Neural progenitor cell (in vitro differentiated cells): ENCODE results near the gene DENND4A. TPM values are rescaled to one million over a fixed set of nuclear protein-coding genes. Genes with fewer than 3 reads are reported as not detected.
A peak's percentile ranks its signal among the peaks of the same experiment; 100 is the strongest.

Experiments
- DNase-seq: peaks from one replicate; pipeline ENCODE4 v3.0.0-alpha.2; 2016; ENCODE audit warnings: low spot score
- H2AFZ ChIP-seq: fragments of 200-600 bp; sonication (generic); replicated peaks from 2 replicates; pipeline ENCODE4 v1.6.1; 2016; ENCODE audit warnings: antibody characterized with exemption
- H3F3A ChIP-seq: fragments of 200-600 bp; sonication (generic); 2 replicates; pipeline ENCODE4 v1.6.1; 2016; ENCODE audit warnings: antibody characterized with exemption, low read depth
- H3K27ac ChIP-seq: fragments of 200-600 bp; sonication (generic); 2 replicates; pipeline ENCODE4 v1.5.1; 2016; ENCODE audit warnings: mild to moderate bottlenecking
- H3K27me3 ChIP-seq: fragments of 200-600 bp; sonication (generic); 2 replicates; pipeline ENCODE4 v1.6.1; 2016; ENCODE audit warnings: mild to moderate bottlenecking, moderate library complexity
- H3K36me3 ChIP-seq: fragments of 200-600 bp; sonication (generic); 2 replicates; pipeline ENCODE4 v1.5.1; 2016
- H3K4me1 ChIP-seq: fragments of 200-600 bp; sonication (generic); 2 replicates; pipeline ENCODE4 v1.6.1; 2016; ENCODE audit warnings: mixed run types
- H3K4me2 ChIP-seq: fragments of 200-600 bp; sonication (generic); 2 replicates; pipeline ENCODE4 v1.6.1; 2016
- H3K4me3 ChIP-seq: fragments of 200-600 bp; sonication (generic); 2 replicates; pipeline ENCODE4 v1.5.1; 2016
- H3K79me2 ChIP-seq: fragments of 200-600 bp; sonication (generic); 2 replicates; pipeline ENCODE4 v1.6.1; 2016; ENCODE audit warnings: low read depth
- H3K9ac ChIP-seq: fragments of 200-600 bp; sonication (generic); 2 replicates; pipeline ENCODE4 v1.6.1; 2016
- H3K9me3 ChIP-seq: fragments of 200-600 bp; sonication (generic); 2 replicates; pipeline ENCODE4 v1.5.1; 2016; ENCODE audit warnings: low read depth
- H4K20me1 ChIP-seq: fragments of 200-600 bp; sonication (generic); 2 replicates; pipeline ENCODE4 v1.6.1; 2016; ENCODE audit warnings: low read depth
- H3K27ac Mint-ChIP-seq: 3 replicates; pipeline ENCODE4 v1.8.0; 2021; ENCODE audit warnings: mixed read lengths
- H3K27me3 Mint-ChIP-seq: 2 replicates; pipeline ENCODE4 v1.8.0; 2022; ENCODE audit warnings: low read depth, mild to moderate bottlenecking, inconsistent platforms, moderate library complexity, mixed read lengths; ENCODE audit not compliant: insufficient read depth
- H3K36me3 Mint-ChIP-seq: 3 replicates; pipeline ENCODE4 v1.8.0; 2021; ENCODE audit warnings: mixed read lengths
- H3K4me1 Mint-ChIP-seq: 3 replicates; pipeline ENCODE4 v1.8.0; 2021; ENCODE audit warnings: mixed read lengths
- H3K4me3 Mint-ChIP-seq: 3 replicates; pipeline ENCODE4 v1.8.0; 2021; ENCODE audit warnings: mild to moderate bottlenecking, moderate library complexity, mixed read lengths
- H3K9me3 Mint-ChIP-seq: 3 replicates; pipeline ENCODE4 v1.8.0; 2020; ENCODE audit warnings: mixed read lengths
- EZH2 ChIP-seq: fragments of 200-600 bp; sonication (generic); IDR thresholded peaks from 2 replicates; pipeline ENCODE4 v1.6.1; 2017; ENCODE audit warnings: antibody characterized with exemption, mild to moderate bottlenecking, moderate library complexity
- EZH2phosphoT487 ChIP-seq: fragments of 200-600 bp; sonication (generic); IDR thresholded peaks from 2 replicates; pipeline ENCODE4 v1.6.1; 2017; ENCODE audit warnings: antibody characterized with exemption
- total RNA-seq: library from RNA; depleted of rRNA; stranded (reverse); fragments of >200 nt; gene quantifications from 2 replicates; pipeline ENCODE4 v1.2.3, GENCODE V29; 2015; ENCODE audit warnings: low replicate concordance
- TF ChIP-seq, protein P1 (sequence below): fragments of 200-600 bp; sonication (generic); IDR thresholded peaks from 2 replicates; pipeline ENCODE4 v1.5.1; 2017; ENCODE audit warnings: antibody characterized with exemption, mild to moderate bottlenecking

The DENND4A gene
- total RNA-seq, 1 donor from 2014 or later: 4.8 TPM

DNA sequence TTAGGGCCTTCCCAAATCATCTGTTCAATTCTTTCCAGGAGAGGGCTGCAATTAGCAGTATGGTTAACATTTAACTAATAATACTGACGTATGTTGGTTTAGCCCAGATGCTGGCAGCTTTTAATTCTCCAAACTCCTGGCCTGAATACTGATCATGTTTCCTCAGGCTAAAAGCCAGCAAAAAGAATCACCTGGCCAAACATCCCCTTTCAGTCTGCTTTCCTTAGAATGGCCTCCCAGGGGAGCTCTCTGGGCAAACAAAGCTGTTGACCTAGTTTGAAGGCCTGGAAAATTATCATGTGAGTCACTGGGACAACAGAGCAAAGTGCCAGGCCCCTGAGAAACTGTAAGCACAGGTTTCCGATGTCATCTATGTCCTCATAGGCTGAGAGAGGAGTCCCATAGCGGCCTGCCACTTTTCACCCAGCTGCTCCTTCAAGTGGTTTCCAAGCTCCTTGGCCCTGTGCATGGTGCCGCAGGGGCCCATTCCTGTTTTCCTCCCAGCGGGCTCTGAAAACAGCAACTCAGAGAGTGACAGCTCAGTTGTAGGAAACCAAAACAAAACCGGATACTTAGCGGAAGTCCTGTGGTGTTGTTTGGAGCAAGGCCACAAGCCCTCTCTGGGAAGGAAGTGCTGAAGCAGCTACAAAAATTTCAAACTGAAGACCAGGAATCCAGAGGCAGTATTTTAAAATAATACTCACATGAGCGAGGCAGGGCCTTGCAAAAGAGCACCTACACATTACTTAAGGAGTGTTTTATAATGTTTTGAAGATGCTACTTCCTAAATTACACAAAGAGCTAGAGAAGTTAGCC is 40.7 kb upstream of the DENND4A start:
- H3K4me3 ChIP-seq: no peak overlapping the region
- peak overlapping the region; percentile 21 for H3K4me3 Mint-ChIP-seq
- DNase-seq: peak; percentile 45
- H3K27ac Mint-ChIP-seq: peak overlapping the region; percentile 87
- H3K4me2 ChIP-seq: peak overlapping the region; percentile 16
- H3K36me3 ChIP-seq: no peaks in the 10 kb centered on the region
- H3K9ac ChIP-seq: no peak overlapping the region
- peaks cover 10% of the 10 kb centered on the region for H3K4me1 ChIP-seq
- H3K36me3 Mint-ChIP-seq: no peaks in the 10 kb centered on the region
- H4K20me1 ChIP-seq: no peaks in the 10 kb centered on the region
- H2AFZ ChIP-seq: peak overlapping the region; percentile 98
- no peaks in the 10 kb centered on the region for H3K27me3 ChIP-seq
- H3K4me1 Mint-ChIP-seq: peaks cover 22% of the 10 kb centered on the region
- peaks cover 18% of the 10 kb centered on the region for H3F3A ChIP-seq
- no peaks in the 10 kb centered on the region for H3K9me3 ChIP-seq
- no peaks in the 10 kb centered on the region for H3K9me3 Mint-ChIP-seq
- H3K27me3 Mint-ChIP-seq: peaks cover 2% of the 10 kb centered on the region
- H3K27ac ChIP-seq: peak overlapping the region; percentile 75
- TF ChIP-seq, protein P1, sequence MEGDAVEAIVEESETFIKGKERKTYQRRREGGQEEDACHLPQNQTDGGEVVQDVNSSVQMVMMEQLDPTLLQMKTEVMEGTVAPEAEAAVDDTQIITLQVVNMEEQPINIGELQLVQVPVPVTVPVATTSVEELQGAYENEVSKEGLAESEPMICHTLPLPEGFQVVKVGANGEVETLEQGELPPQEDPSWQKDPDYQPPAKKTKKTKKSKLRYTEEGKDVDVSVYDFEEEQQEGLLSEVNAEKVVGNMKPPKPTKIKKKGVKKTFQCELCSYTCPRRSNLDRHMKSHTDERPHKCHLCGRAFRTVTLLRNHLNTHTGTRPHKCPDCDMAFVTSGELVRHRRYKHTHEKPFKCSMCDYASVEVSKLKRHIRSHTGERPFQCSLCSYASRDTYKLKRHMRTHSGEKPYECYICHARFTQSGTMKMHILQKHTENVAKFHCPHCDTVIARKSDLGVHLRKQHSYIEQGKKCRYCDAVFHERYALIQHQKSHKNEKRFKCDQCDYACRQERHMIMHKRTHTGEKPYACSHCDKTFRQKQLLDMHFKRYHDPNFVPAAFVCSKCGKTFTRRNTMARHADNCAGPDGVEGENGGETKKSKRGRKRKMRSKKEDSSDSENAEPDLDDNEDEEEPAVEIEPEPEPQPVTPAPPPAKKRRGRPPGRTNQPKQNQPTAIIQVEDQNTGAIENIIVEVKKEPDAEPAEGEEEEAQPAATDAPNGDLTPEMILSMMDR: no peak
- no peak for TF ChIP-seq EZH2phosphoT487
- no peaks in the 10 kb centered on the region for H3K79me2 ChIP-seq

DNA sequence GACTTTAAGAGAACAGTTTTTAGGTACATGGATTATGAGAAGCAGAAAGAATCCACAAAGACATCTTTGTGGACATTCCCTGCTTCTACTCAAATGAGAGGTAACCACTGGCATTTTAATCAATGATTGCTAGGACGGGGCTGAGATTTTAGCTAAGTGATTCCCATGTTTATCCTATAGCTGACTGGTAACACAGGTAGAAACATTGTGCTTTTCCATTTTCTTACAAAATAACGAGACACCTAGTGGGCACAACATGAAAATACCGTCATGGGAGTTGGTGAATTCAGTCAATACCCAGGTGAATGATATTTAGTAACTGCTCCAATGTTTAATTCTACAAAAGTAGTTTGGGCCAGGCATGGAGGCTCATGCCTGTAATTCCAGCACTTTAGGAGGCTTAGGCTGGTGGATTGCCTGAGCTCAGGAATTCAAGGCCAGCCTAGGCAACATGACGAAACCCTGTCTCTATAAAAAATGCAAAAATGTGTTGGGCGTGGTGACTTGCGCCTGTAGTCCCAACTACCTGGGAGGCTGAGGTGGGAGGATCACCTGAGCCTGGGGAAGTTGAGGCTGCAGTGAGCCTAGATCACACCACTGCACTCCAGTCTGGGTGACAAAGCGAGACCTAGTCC is 37.2 kb upstream of the DENND4A start:
- Histone ChIP-seq H3K27ac (no peak overlapping the region), H3K9ac (no peak overlapping the region), H3F3A (peaks cover 18% of the 10 kb centered on the region), H3K4me3 (no peak overlapping the region), H3K4me1 (peaks cover 10% of the 10 kb centered on the region), H4K20me1 (no peaks in the 10 kb centered on the region), H2AFZ (no peak overlapping the region), H3K4me2 (no peak overlapping the region), H3K79me2 (no peaks in the 10 kb centered on the region), H3K9me3 (no peaks in the 10 kb centered on the region), H3K27me3 (no peaks in the 10 kb centered on the region), H3K36me3 (no peaks in the 10 kb centered on the region)
- Mint-ChIP-seq H3K36me3 (no peaks in the 10 kb centered on the region), H3K4me3 (no peak overlapping the region), H3K4me1 (peaks cover 23% of the 10 kb centered on the region), H3K27me3 (peaks cover 6% of the 10 kb centered on the region), H3K27ac (no peak overlapping the region), H3K9me3 (no peaks in the 10 kb centered on the region)
- no peak for TF ChIP-seq EZH2
- TF ChIP-seq, protein P1: peak; percentile 55
- DNase-seq: peak; percentile 16

DNA sequence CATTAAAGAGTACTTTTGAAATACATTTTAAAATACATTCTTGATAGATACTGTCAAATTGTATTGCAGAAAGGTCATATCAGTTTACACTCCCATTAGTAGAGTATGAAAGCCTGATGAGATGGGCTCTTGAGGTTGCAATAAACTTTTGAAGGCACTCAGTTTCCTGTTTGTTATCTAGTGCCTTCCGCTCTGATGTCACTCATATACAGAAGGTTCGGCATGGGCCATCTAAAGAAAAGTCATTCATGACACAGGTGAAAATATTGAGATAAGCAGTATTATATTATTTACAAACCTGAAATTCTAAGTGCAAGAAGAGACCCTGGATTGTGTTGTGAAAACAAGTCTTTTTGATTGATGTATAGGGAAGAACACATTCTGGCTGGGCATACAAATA is 36.5 kb upstream of the DENND4A start:
- Mint-ChIP-seq H3K4me1 (peaks cover 19% of the 10 kb centered on the region), H3K36me3 (no peaks in the 10 kb centered on the region), H3K27me3 (peaks cover 3% of the 10 kb centered on the region), H3K27ac (no peak overlapping the region), H3K4me3 (no peak overlapping the region), H3K9me3 (no peaks in the 10 kb centered on the region)
- no peak for DNase-seq
- Histone ChIP-seq H3K4me2 (no peak overlapping the region), H3K9ac (no peak overlapping the region), H3K79me2 (no peaks in the 10 kb centered on the region), H3K27ac (no peak overlapping the region), H3K36me3 (no peaks in the 10 kb centered on the region), H3F3A (peaks cover 14% of the 10 kb centered on the region), H3K4me3 (no peak overlapping the region), H2AFZ (no peak overlapping the region), H4K20me1 (no peaks in the 10 kb centered on the region), H3K4me1 (peaks cover 10% of the 10 kb centered on the region), H3K27me3 (no peaks in the 10 kb centered on the region), H3K9me3 (no peaks in the 10 kb centered on the region)
- no peak for TF ChIP-seq EZH2phosphoT487
- TF ChIP-seq, protein P1: no peak
- TF ChIP-seq EZH2: no peak
